LNCaP clone FGC (cell line): ENCODE data around the gene DGCR2.
"Not testable (repeated sequence)": the region's sequence is repeated elsewhere in the genome, so short reads cannot be mapped to it uniquely, and the experiment has no call there.

Experiments
- DNase-seq: peaks from one replicate; pipeline ENCODE4 v3.0.0-alpha.2; 2011; ENCODE audit warnings: low read depth
- H3K4me3 ChIP-seq: 2 replicates; pipeline ENCODE4 v1.5.1; 2011; ENCODE audit warnings: mild to moderate bottlenecking, low read depth, low read length, control low read depth
- TF ChIP-seq, protein P1 (sequence below): IDR thresholded peaks from 2 replicates; pipeline ENCODE4 v1.5.1; 2012; ENCODE audit warnings: mild to moderate bottlenecking; ENCODE audit not compliant: control insufficient read depth, insufficient read depth; ENCODE audit errors: extremely low read depth

Gene DGCR2

DNA sequence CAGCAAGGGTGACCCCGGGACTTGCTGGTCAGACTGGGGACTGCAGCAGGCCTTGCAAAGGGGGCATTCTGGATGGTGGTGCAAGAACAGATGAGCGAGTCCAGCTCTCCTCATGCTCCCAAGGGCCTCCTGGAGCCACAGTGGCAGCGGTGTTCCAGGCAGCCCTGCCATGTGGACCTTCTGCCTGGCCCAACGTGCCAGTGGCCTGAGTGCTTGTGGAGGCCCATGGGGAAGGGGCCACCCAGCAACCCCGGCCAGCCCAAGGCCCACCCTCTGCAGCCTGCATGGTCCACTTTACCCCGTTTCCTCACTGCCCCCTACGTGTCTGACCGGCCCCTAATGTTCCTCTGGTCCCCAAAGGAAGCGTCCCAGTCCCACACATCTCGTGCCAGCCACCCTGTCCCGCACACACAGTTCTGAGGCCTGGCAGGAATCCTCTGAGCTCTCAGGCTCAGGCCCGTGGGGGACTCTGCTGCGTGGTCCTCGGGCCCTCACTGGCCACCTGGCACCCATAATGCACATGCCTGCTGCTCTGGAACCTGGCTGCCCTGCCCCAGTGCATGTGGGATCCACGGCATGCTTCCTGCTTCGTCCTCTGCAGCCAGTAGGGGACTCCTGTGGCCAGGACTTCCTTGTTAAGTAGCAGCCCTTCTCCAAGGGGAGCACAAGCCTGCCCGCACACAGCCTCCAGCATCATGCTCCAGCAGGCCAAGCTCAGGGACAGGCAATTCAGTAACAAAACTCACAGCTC is 85.5 kb downstream of the DGCR2 start:
- no peak for DNase-seq
- TF ChIP-seq, protein P1, sequence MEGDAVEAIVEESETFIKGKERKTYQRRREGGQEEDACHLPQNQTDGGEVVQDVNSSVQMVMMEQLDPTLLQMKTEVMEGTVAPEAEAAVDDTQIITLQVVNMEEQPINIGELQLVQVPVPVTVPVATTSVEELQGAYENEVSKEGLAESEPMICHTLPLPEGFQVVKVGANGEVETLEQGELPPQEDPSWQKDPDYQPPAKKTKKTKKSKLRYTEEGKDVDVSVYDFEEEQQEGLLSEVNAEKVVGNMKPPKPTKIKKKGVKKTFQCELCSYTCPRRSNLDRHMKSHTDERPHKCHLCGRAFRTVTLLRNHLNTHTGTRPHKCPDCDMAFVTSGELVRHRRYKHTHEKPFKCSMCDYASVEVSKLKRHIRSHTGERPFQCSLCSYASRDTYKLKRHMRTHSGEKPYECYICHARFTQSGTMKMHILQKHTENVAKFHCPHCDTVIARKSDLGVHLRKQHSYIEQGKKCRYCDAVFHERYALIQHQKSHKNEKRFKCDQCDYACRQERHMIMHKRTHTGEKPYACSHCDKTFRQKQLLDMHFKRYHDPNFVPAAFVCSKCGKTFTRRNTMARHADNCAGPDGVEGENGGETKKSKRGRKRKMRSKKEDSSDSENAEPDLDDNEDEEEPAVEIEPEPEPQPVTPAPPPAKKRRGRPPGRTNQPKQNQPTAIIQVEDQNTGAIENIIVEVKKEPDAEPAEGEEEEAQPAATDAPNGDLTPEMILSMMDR, result no peak
- no peak overlapping the region for H3K4me3 ChIP-seq

DNA sequence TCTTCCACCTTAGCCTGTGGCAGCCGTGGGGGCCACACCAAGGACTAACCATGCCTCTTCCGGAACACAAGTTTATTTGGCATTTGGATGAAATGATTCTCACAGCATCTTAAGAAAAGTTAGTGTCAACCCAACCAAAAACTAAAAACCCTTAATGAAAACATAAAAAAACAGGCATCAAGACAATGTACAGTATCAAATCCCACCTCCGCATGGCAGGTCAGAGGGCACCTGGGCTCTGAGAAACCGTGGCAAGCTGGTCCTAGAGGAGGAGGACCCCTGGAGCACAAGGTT is 86.0 kb downstream of the DGCR2 start:
- DNase-seq, result no peak
- no peak overlapping the region for H3K4me3 ChIP-seq
- TF ChIP-seq, protein P1, result no peak

DNA sequence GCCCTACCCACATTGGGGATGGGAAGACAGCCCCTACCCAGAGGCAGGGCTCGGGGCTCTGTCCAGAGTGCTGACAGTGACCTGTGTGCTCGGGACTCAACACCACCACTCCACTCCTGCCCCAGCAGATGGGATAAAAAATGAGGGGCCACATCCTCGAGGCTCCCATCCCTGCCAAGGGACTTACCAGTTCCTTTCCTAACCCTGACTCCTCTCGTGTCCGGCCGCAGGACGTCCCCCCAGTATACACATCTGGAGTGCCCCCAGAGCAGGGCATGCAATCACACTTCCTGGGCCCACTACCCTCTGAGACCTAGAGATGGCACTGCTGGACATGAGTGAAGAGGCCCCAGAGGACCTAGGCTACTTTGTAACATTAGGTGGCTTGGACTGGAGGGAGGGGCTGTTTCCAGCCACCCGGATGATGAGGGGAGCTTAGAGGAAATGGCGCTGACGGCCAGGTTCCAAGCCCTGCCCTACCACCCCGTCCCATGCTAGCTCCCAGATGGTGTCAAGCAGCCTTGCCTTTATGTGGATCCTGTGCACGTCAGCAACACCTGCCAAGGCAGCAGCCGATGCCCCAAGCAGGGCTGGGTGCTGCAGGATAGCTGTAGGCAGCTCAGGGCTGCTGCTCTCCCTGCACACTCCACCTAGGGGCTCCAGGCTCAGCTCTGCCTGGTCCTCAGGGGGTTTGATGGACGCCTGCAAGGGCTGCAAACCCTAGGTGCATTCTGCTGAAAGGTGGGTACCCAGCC is 86.6 kb downstream of the DGCR2 start:
- TF ChIP-seq, protein P1, result no peak
- no peak overlapping the region for H3K4me3 ChIP-seq
- DNase-seq, result no peak

DNA sequence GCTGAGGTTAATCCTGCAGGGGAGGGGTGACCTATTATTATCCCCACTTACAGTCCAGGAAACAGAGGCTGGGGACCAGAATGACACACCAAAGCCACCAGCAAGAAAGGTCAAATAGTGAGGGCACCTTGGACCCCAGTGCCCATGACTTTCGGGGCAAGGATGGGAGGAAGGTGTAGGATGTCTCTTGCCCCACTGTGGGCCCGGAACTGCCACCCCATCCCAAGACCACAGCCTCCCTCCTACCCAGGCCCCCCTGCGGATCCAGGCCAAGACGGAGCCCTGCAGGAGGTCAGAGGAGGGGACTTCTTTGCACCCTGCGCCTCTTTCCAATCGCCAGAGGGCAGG is 87.1 kb downstream of the DGCR2 start:
- H3K4me3 ChIP-seq, DNase-seq: not testable (repeated sequence)

DNA sequence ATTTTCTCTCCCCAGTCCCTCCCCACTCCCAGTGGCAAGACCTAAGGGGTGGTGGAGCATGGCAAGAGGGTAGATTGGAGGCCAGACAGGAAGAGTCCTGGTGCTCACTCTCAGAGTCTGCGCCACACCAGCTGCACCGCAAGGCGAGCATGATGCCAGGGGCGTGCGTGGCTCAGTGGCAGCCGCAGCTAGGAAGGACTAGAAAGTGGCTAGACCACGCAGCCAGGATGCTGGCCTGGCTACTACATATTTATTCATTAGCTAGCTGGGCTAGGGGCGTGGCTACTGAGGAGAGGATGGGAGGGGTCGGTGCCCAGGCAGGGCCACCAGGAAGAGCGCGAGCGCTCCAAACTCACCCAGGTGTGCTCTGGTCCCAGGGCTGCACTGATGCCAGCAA is 87.5 kb downstream of the DGCR2 start:
- H3K4me3 ChIP-seq, DNase-seq: not testable (repeated sequence)

DNA sequence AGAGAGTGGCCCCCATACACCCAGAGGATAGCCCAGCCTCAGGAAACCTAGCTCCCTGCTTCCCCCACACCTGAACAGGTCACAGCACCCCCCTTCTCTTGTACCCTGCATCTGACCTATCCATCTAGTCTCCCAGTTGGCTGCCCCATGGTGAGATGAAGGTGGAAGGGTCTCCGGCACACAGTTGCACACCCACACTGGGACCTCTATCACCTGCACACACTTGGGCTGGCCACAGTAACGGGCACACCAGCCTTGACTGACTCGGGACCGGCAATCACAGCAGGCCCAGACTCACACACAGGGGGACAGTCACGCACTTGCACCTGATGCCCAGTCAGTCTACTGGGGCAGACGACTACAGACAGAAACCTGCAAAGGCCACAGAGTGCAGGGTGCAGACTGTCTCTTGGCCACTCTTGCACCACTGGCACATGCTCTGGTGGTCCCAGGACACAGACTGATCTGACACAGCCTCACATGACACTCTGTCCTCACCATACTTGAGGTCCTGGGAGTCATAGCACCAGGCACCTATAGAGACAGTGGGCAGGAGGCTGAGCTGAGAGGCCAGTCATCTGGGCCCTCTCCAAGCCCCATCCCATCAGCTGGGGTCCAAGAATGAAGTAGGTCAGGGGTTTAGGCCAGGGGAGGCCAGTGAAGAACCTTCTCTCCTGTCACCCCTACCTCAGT is 88.0 kb downstream of the DGCR2 start:
- not testable (repeated sequence) for H3K4me3 ChIP-seq, DNase-seq

DNA sequence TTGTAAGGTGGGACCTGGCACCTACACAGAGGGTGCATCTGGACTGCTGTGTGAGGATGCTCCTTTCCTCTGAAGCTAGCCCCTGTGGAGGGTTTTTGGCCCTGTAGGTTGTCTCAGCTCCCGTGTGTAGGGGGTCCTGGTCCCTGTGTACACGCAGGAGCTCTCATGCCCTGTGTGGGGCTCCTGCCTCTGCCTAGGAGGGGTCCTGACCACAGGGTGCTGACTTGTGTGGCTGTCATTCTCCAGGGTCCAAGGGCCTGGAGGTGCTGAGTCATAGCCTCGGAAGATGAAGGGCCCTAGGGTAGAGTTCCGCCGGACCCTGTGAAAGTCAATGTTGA is 88.7 kb downstream of the DGCR2 start:
- not testable (repeated sequence) for DNase-seq, H3K4me3 ChIP-seq

DNA sequence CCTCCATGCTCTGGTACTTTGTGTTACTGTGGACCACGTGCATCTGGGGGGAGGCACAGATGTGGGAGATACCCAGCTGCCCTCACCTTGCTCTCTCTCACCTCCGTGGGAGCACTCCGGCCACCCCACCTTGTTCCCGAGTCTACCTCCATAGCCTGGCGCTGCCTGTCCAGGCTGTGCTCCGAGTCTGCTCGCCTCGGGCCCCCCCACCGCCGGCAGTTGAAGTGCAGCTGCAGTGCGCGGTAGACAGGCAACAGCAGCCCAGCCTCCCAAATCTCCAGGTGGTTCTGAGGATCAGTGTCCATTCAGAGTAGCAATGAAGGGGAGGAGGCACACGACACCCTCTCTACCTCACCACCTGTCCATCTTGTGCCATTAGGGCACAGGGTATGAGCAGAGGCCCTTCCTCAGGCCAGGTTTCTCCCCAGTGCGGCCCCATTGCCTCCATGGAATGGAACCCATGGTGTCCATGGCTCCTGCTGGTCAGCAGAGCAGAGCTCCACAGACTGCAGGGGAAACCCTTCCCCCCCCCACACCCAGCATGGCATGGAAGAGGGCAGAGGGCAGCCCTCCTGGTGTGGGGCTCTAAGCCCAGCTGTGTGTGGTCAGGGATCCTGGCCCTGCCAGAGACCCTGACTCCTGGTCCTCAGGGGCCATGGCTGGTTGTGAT is 89.2 kb downstream of the DGCR2 start:
- DNase-seq, result not testable (repeated sequence)

DNA sequence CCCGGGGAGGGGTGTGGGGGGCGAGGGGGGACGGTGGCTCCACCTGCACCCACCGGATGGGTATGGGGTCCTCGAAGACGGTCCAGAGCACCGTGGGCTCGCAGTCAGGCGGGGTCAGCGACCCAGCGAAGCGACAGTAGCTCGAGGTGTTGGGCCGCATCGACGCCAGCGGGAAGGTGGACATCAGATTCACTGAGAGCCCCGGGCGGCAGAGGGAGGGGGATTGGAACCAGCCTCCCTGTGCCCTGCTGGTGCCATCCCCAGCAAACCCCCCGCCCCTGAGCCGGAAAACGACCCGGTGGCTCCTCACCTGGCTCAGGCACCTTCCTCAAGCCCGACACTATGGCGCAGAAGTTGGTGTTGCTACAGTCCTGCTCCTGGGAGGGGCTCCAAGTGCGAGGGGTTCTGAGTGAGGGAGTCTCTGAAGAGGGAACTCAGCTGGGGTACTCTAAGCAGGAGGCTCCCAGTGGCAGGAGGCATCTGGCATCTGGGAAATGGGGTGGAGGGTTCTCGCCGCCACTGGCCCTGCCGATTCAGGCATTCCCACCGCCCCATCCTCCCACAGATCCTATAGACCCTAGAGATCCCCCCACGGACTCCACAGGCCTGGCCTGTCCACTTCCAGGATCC is 89.9 kb downstream of the DGCR2 start:
- not testable (repeated sequence) for DNase-seq

More for the DNA sequence above, 89.2 kb downstream of the DGCR2 start:
- not testable (repeated sequence) for H3K4me3 ChIP-seq

DNA sequence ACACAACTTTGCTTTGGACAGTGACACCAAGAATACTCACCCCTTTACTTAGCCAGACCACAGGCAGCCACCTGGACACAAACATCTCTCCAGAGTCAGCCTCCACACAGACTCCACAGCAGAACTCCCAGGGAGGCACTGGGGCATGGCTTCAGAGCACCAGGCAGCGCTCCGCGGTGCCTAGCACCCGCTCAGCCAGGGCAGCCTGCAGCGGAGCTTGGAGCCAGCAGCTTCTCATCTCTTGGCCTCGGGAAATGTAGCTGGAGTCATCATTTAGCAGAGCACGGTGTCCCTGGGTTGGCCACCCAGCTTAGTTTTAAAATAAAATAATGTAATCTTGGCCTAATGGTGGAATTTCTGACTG is 91.3 kb downstream of the DGCR2 start:
- DNase-seq, H3K4me3 ChIP-seq: not testable (repeated sequence)

More for the DNA sequence above, 89.9 kb downstream of the DGCR2 start:
- H3K4me3 ChIP-seq, result not testable (repeated sequence)

DNA sequence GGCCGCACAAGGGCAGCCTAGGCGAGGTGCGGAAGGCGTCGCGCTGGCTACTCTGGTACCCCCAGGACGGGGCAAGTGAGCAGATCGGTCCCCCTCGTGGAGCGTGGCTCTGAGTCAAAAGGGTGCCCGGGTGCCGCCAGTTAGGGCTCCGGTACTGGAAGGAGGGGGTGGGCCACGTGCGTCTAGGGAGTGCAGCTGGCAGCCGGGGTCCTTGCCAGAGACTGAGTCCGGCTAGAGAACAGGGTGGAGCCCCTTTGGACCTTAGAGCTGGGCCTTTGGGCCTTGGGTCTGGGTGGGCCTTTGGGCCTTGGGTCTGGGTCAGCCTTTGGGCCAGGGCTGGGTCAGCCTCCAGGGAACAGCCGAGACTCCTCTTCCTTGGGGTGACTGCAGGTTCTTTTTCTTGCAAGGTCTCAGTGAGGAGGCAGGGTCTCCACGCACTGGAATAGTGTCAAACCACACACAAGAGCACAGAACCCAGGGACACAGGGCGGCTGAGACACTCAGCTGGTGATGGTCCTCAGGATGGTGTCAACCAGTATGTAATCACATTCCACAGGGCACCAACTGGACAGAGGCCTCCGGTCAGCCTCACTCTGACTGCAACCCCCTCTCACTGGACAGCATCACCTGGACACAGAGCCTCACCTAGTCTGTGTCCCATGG is 91.9 kb downstream of the DGCR2 start:
- DNase-seq, H3K4me3 ChIP-seq: not testable (repeated sequence)

DNA sequence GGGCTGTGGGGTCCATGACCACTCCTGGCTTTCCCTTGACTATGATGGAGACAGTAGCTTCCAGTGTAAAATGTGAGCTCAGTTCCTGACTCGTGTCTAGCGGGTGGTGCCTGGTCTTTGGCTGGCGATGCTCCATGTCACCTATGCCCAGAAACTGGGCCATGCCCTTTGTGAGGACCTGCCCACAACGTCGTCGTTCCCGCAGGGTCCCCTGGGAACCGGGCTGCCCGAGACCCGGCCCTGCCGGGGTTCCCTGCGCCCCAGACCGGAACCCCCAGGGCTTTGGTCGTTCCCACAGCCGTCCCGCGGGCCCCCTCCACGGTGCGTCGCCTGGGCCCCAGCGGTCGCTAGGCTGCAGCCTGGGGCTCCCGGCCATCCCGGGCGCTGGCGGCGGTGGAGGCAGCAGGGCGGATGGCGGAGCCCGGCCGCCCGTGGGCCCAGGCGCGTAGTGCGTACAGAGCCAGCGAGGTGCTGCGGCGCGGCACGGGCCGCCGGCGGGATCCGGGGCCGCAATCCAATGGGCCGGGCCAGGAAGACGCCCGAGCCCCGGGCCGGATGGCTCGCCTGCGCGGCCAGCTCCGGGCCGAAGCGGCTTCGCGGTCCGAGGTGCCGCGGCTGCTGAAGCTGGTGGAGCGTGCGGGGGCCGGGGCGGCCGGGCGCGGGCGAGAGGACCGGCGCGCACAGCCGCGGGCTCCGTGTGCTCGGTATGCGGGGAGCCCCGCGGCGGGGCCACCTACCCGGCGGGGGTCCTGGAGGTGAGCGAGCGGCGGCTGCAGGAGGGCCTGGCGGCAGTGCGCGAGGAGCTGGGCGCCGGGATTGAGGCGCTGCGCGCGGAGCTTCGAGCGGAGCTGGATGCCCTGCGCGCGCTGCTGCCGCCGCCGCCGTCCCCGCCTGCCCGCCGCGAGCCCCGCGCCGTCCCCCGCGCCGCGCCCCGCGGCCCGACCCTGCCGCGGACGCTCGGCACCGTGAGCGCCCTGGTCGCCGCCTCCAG is 92.8 kb downstream of the DGCR2 start:
- DNase-seq, result not testable (repeated sequence)

DNA sequence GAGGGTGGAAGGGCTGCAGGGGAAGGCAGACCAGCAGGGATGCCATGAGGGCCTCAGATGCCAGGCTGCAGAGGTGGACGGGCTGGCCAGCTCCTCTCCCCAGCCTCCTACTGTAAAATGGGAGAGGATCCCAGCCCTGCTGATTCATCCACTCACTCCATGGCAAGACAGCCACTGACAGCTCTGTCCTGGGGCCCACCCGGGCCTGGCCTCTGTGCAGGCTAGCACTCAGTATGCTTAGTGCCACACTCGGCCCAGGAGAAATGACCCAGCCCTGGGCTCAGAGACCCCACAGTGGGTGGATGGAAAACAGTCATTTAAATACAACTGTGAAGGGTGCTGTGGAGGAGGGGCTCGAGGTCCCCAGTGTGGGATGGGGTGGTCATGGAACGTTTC is 94.2 kb downstream of the DGCR2 start:
- DNase-seq, H3K4me3 ChIP-seq: not testable (repeated sequence)

More for the DNA sequence above, 92.8 kb downstream of the DGCR2 start:
- H3K4me3 ChIP-seq, result not testable (repeated sequence)
